Right lobe of liver (tissue), 4 donors: Measurements from ENCODE around the gene WBP2.

Experiments
- CTCF ChIP-seq, 4 donors: fragments of 200-600 bp in 3 of 4; fragments of 450-650 bp in 1 of 4; IDR thresholded peaks; one replicate each; pipeline versions ENCODE4 v1.5.1 to v1.8.0; 2016 to 2022; ENCODE audit warnings: antibody characterized with exemption in 4 of 4, mild to moderate bottlenecking in 2 of 4
- POLR2A ChIP-seq: fragments of 450-650 bp; IDR thresholded peaks from one replicate; pipeline ENCODE4 v1.6.1; 2017; ENCODE audit warnings: antibody characterized with exemption, mild to moderate bottlenecking
- donor health status: DM: no; HTN: no; CAD: no.
- donor health status: DM: no; HTN: no; CAD: no.
- donor health status: DM: no; HTN: yes; CAD: no.

- TF ChIP-seq POLR2A, result no peak
- TF ChIP-seq CTCF (IDR thresholded peaks at IDR 0.05), result no peak
These were observed 38.4 kb downstream of the WBP2 start for GRCh38 chr17:75816693-75817092.
